DND-41 (cell line): ENCODE results near the gene STARD7.
"Not testable (repeated sequence)": the region's sequence is repeated elsewhere in the genome, so short reads cannot be mapped to it uniquely, and the experiment has no call there.

Experiments
- ATAC-seq: fragments of 200-7000 bp; cut with Tn5 transposase; 3 replicates; pipeline ENCODE4 v1.9.1; 2021; ENCODE audit warnings: low read depth; ENCODE audit not compliant: insufficient read depth
- DNase-seq: peaks from one replicate; pipeline ENCODE4 v3.0.0-alpha.2; 2020
- H2AFZ ChIP-seq: 2 replicates; pipeline ENCODE4 v1.6.0; 2012; ENCODE audit warnings: low read depth, low read length
- H3K27ac ChIP-seq: 2 replicates; pipeline ENCODE4 v1.5.1; 2012; ENCODE audit warnings: low read length, inconsistent platforms
- H3K27me3 ChIP-seq: fragments of 200-600 bp; sonication (generic); 2 replicates; pipeline ENCODE4 v1.6.0; 2012; ENCODE audit warnings: low read length, mild to moderate bottlenecking, inconsistent platforms; ENCODE audit not compliant: insufficient read depth, poor library complexity
- H3K36me3 ChIP-seq: 2 replicates; pipeline ENCODE4 v1.5.1; 2012; ENCODE audit warnings: low read length, inconsistent platforms; ENCODE audit not compliant: insufficient read depth
- H3K4me1 ChIP-seq: 2 replicates; pipeline ENCODE4 v1.5.1; 2012; ENCODE audit warnings: mild to moderate bottlenecking, low read length; ENCODE audit not compliant: insufficient read depth
- H3K4me2 ChIP-seq: 2 replicates; pipeline ENCODE4 v1.6.0; 2012; ENCODE audit warnings: mild to moderate bottlenecking, moderate library complexity, low read length, inconsistent platforms; ENCODE audit not compliant: insufficient read depth
- H3K4me3 ChIP-seq, 2 experiments: fragments of 200-600 bp in 1 of 2; shearing (Covaris generic) in 1 of 2; 2 replicates each; pipeline ENCODE4 v1.5.1; 2012 to 2016; ENCODE audit warnings: inconsistent platforms in 2 of 2, low read length in 2 of 2, mild to moderate bottlenecking in 2 of 2, low read depth in 1 of 2, moderate library complexity in 1 of 2
- H3K79me2 ChIP-seq: 2 replicates; pipeline ENCODE4 v1.6.0; 2012; ENCODE audit warnings: low read length, inconsistent platforms; ENCODE audit not compliant: insufficient read depth
- H3K9ac ChIP-seq: 2 replicates; pipeline ENCODE4 v1.6.0; 2012; ENCODE audit warnings: low read depth, mild to moderate bottlenecking, inconsistent platforms, low read length, moderate library complexity
- H3K9me3 ChIP-seq: 2 replicates; pipeline ENCODE4 v1.5.1; 2012; ENCODE audit warnings: low read length, moderate library complexity, mild to moderate bottlenecking, inconsistent platforms; ENCODE audit not compliant: insufficient read depth, severe bottlenecking
- H4K20me1 ChIP-seq: 2 replicates; pipeline ENCODE4 v1.6.0; 2012; ENCODE audit warnings: low read length; ENCODE audit not compliant: insufficient read depth
- CTCF ChIP-seq: IDR thresholded peaks from 2 replicates; pipeline ENCODE4 v1.5.1; 2012; ENCODE audit warnings: borderline replicate concordance, low read length, moderate library complexity, mild to moderate bottlenecking; ENCODE audit not compliant: poor library complexity, severe bottlenecking; ENCODE audit errors: extremely low read depth
- EZH2 ChIP-seq: IDR thresholded peaks from 3 replicates; pipeline ENCODE4 v1.6.1; 2012; ENCODE audit warnings: borderline replicate concordance, low read depth, mild to moderate bottlenecking, moderate library complexity, low read length, inconsistent platforms; ENCODE audit not compliant: severe bottlenecking

The STARD7 gene

GRCh38 chr2:96225016-96225533 lies 16.4 kb upstream of the STARD7 start:
- no peak overlapping the region for H2AFZ ChIP-seq
- H3K4me2 ChIP-seq = no peak overlapping the region
- no peaks in the 10 kb centered on the region for H3K79me2 ChIP-seq
- H3K27me3 ChIP-seq = no peaks in the 10 kb centered on the region
- H3K36me3 ChIP-seq = no peaks in the 10 kb centered on the region
- H3K9me3 ChIP-seq = no peaks in the 10 kb centered on the region
- no peak overlapping the region for H3K4me3 ChIP-seq
- ATAC-seq = no peak
- TF ChIP-seq CTCF (no peak), EZH2 (no peak)
- H3K4me1 ChIP-seq = no peaks in the 10 kb centered on the region
- H3K27ac ChIP-seq = no peak overlapping the region
- H3K9ac ChIP-seq = no peak overlapping the region
- no peak for DNase-seq
- no peaks in the 10 kb centered on the region for H4K20me1 ChIP-seq

GRCh38 chr2:96221106-96221505 lies 12.5 kb upstream of the STARD7 start:
- not testable (repeated sequence) for H3K4me3 ChIP-seq, H4K20me1 ChIP-seq, H3K27me3 ChIP-seq, H3K79me2 ChIP-seq, H3K4me2 ChIP-seq, H3K36me3 ChIP-seq, ATAC-seq, H2AFZ ChIP-seq, H3K4me1 ChIP-seq, H3K9ac ChIP-seq, H3K9me3 ChIP-seq, H3K27ac ChIP-seq, DNase-seq

- not testable (repeated sequence) for H4K20me1 ChIP-seq, H3K4me2 ChIP-seq, ATAC-seq, H3K9ac ChIP-seq, H3K36me3 ChIP-seq, H3K9me3 ChIP-seq, DNase-seq, H2AFZ ChIP-seq, H3K27ac ChIP-seq, H3K4me3 ChIP-seq, H3K79me2 ChIP-seq, H3K27me3 ChIP-seq, H3K4me1 ChIP-seq
Observed at GRCh38 chr2:96219959-96220358, 11.3 kb upstream of the STARD7 start.

- no peak overlapping the region for H3K4me2 ChIP-seq
- no peak overlapping the region for H3K27ac ChIP-seq
- no peak overlapping the region for H3K4me3 ChIP-seq
- no peaks in the 10 kb centered on the region for H3K27me3 ChIP-seq
- no peaks in the 10 kb centered on the region for H3K4me1 ChIP-seq
- no peaks in the 10 kb centered on the region for H3K79me2 ChIP-seq
- DNase-seq (no peak), ATAC-seq (no peak)
- H2AFZ ChIP-seq = no peak overlapping the region
- no peaks in the 10 kb centered on the region for H3K9me3 ChIP-seq
- no peaks in the 10 kb centered on the region for H4K20me1 ChIP-seq
- TF ChIP-seq EZH2 (no peak), CTCF (no peak)
- no peaks in the 10 kb centered on the region for H3K36me3 ChIP-seq
- H3K9ac ChIP-seq = no peak overlapping the region
Observed at GRCh38 chr2:96218508-96219131, 10.0 kb upstream of the STARD7 start.
